OCI-LY3 (cell line): ENCODE data around the gene DISP2.
A peak's percentile ranks its signal among the peaks of the same experiment; 100 is the strongest.

Experiments
- H2AFZ ChIP-seq: fragments of 200-600, 300-600 bp; shearing (Covaris generic); 2 replicates; pipeline ENCODE4 v1.6.0; 2014; ENCODE audit warnings: antibody characterized with exemption, low read depth, low read length
- H3K27ac ChIP-seq: fragments of 200-600, 300-600 bp; sonication (generic); 2 replicates; pipeline ENCODE4 v1.5.1; 2014; ENCODE audit warnings: mild to moderate bottlenecking, low read length, moderate library complexity, mixed read lengths
- H3K27me3 ChIP-seq: fragments of 200-600, 300-600 bp; sonication (generic); 2 replicates; pipeline ENCODE4 v1.6.1; 2014; ENCODE audit warnings: low read depth, low read length, mixed read lengths
- H3K36me3 ChIP-seq: fragments of 200-600, 300-600 bp; sonication (generic); replicated peaks from 2 replicates; pipeline ENCODE3; 2014; ENCODE audit warnings: low read depth, low read length, mixed read lengths
- H3K4me1 ChIP-seq: fragments of 300-600, 200-600 bp; sonication (generic); 2 replicates; pipeline ENCODE4 v1.6.1; 2014; ENCODE audit warnings: low read length, mixed read lengths
- H3K4me2 ChIP-seq: fragments of 200-600, 300-600 bp; sonication (generic); 2 replicates; pipeline ENCODE4 v1.6.1; 2014; ENCODE audit warnings: low read length, mixed read lengths
- H3K4me3 ChIP-seq: fragments of 300-600, 200-600 bp; sonication (generic); 2 replicates; pipeline ENCODE4 v1.5.1; 2014; ENCODE audit warnings: antibody characterized with exemption, mild to moderate bottlenecking, low read length, moderate library complexity
- H3K79me2 ChIP-seq: fragments of 300-600, 200-600 bp; shearing (Covaris generic); 2 replicates; pipeline ENCODE4 v1.6.1; 2014; ENCODE audit warnings: mild to moderate bottlenecking, low read length, mixed read lengths
- H3K9ac ChIP-seq: fragments of 300-600, 200-600 bp; shearing (Covaris generic); 2 replicates; pipeline ENCODE4 v1.6.0; 2014; ENCODE audit warnings: mild to moderate bottlenecking, low read length, moderate library complexity
- H3K9me3 ChIP-seq: fragments of 200-600, 300-600 bp; shearing (Covaris generic); 2 replicates; pipeline ENCODE4 v1.6.1; 2014; ENCODE audit warnings: low read length, mixed read lengths; ENCODE audit not compliant: insufficient read depth
- H4K20me1 ChIP-seq: fragments of 200-600, 300-600 bp; sonication (generic); 2 replicates; pipeline ENCODE4 v1.6.1; 2016; ENCODE audit warnings: low read length, mixed read lengths; ENCODE audit not compliant: insufficient read depth
- EZH2phosphoT487 ChIP-seq: fragments of 200-600 bp; shearing (Covaris generic); IDR thresholded peaks from 2 replicates; pipeline ENCODE4 v1.6.1; 2018; ENCODE audit warnings: antibody characterized with exemption, mixed run types, low read depth
- TF ChIP-seq, protein P1 (sequence below): fragments of 200-600, 300-600 bp; sonication (generic); IDR thresholded peaks from 2 replicates; pipeline ENCODE4 v1.5.1; 2014; ENCODE audit warnings: antibody characterized with exemption, low read length, low read depth

Gene DISP2

DNA sequence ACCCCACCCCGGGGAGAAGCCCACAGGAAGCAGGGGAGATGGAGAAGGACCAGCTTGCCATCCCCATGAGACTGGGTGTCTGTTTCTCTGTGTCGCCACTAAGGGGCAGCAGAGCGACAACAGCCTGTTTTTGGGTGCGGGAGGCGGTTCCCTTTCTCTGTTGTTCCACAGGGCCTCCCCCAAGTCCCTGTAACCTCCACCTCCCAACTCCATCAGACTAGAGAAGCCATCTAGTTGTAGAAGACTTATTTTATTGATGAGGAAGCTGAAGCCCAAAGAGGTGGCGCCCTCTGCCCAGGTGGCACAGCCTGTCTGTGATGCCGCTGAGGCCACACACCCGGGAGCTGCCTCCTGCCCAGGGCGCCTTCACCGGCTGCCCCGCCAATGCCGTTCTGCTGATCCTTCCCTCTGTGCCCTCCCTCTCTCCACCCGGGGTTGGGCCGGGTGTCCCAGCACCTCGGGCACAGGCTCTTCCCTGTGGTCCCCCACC lies 13.3 kb upstream of the DISP2 start:
- Histone ChIP-seq H2AFZ (no peak overlapping the region), H3K4me2 (peak overlapping the region; percentile 40), H3K4me3 (no peak overlapping the region), H3K36me3 (no peaks in the 10 kb centered on the region), H3K79me2 (no peaks in the 10 kb centered on the region), H3K9ac (no peak overlapping the region), H3K27me3 (no peaks in the 10 kb centered on the region), H3K4me1 (no peaks in the 10 kb centered on the region), H4K20me1 (no peaks in the 10 kb centered on the region), H3K27ac (no peak overlapping the region), H3K9me3 (no peaks in the 10 kb centered on the region)
- TF ChIP-seq EZH2phosphoT487, result no peak
- TF ChIP-seq, protein P1, sequence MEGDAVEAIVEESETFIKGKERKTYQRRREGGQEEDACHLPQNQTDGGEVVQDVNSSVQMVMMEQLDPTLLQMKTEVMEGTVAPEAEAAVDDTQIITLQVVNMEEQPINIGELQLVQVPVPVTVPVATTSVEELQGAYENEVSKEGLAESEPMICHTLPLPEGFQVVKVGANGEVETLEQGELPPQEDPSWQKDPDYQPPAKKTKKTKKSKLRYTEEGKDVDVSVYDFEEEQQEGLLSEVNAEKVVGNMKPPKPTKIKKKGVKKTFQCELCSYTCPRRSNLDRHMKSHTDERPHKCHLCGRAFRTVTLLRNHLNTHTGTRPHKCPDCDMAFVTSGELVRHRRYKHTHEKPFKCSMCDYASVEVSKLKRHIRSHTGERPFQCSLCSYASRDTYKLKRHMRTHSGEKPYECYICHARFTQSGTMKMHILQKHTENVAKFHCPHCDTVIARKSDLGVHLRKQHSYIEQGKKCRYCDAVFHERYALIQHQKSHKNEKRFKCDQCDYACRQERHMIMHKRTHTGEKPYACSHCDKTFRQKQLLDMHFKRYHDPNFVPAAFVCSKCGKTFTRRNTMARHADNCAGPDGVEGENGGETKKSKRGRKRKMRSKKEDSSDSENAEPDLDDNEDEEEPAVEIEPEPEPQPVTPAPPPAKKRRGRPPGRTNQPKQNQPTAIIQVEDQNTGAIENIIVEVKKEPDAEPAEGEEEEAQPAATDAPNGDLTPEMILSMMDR, result peak; percentile 87

DNA sequence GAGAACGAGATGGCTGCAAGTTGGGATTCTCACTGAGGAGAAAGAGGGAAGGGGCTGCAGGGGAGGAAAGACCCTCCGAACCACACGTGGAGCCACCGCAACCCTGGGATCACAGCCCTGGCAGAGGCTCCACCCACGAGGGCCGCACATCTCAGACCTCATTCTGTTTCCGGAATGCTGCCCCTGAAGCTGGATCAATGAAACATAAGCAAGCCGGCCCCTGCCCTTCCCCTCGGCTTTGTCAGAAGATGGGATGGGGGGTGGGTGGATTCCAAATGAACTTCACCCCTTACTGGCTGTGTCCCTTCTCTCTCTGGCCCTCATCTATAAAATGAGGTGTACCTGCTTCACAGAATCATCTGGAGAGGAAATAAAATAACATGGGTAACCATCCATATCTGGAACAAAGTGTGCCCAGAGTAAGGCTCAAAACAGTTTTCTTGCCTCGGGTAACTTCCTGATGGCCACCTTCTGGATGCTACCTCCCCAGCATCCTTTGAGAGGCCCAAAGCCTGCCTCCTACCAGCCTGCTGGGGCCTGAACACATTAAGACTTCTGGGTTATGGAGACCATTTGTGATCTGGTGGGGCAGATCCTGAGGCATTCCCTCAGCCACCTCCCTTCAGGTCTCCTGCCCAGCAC lies 12.7 kb upstream of the DISP2 start:
- no peak overlapping the region for H3K27ac ChIP-seq
- no peak overlapping the region for H3K4me3 ChIP-seq
- H3K79me2 ChIP-seq, result no peaks in the 10 kb centered on the region
- no peaks in the 10 kb centered on the region for H3K36me3 ChIP-seq
- no peak overlapping the region for H3K9ac ChIP-seq
- no peaks in the 10 kb centered on the region for H3K9me3 ChIP-seq
- no peak overlapping the region for H3K4me2 ChIP-seq
- H2AFZ ChIP-seq, result no peak overlapping the region
- no peaks in the 10 kb centered on the region for H3K27me3 ChIP-seq
- TF ChIP-seq, protein P1, result no peak
- TF ChIP-seq EZH2phosphoT487, result no peak
- H3K4me1 ChIP-seq, result no peaks in the 10 kb centered on the region
- H4K20me1 ChIP-seq, result no peaks in the 10 kb centered on the region

DNA sequence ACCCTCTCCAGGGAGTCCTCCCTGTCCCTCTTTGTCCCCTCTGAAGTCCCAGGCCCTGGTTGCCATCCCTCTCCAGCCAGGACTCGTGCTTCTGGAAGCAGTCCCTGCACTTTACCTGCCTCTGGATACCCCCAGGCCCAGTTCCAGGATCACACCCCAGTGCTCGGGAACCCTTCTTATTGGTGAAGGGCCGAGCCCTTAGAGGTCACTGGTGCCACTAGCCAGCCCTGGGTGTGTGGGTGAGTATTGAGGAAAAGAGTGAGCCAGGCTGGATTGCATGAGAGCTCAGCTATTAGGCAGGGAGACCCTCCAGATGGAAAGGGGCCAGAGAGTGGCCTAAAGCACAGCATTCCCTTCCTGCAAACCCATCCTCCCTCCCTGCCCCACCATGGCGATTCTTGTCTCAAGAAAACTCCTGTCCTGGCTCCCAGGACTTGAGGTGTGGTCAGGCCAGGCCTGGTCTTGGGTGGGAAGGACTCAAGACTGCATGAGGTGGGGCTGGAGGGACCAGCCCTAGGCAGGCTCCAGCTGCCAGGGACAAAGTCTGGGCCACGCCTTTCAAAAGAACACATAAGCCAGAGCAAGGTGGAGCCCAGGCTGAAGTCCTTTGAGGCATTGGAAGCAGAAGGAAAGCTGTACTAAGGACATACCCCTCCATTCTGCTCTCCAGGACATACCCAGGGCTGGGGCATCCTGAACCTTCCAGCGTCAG lies 12.0 kb upstream of the DISP2 start:
- Histone ChIP-seq H3K4me3 (no peak overlapping the region), H3K4me2 (no peak overlapping the region), H3K4me1 (no peaks in the 10 kb centered on the region), H3K27me3 (no peaks in the 10 kb centered on the region), H3K9ac (no peak overlapping the region), H3K36me3 (no peaks in the 10 kb centered on the region), H3K9me3 (no peaks in the 10 kb centered on the region), H3K27ac (no peak overlapping the region), H2AFZ (no peak overlapping the region), H4K20me1 (no peaks in the 10 kb centered on the region), H3K79me2 (no peaks in the 10 kb centered on the region)
- no peak for TF ChIP-seq EZH2phosphoT487
- TF ChIP-seq, protein P1, result no peak

DNA sequence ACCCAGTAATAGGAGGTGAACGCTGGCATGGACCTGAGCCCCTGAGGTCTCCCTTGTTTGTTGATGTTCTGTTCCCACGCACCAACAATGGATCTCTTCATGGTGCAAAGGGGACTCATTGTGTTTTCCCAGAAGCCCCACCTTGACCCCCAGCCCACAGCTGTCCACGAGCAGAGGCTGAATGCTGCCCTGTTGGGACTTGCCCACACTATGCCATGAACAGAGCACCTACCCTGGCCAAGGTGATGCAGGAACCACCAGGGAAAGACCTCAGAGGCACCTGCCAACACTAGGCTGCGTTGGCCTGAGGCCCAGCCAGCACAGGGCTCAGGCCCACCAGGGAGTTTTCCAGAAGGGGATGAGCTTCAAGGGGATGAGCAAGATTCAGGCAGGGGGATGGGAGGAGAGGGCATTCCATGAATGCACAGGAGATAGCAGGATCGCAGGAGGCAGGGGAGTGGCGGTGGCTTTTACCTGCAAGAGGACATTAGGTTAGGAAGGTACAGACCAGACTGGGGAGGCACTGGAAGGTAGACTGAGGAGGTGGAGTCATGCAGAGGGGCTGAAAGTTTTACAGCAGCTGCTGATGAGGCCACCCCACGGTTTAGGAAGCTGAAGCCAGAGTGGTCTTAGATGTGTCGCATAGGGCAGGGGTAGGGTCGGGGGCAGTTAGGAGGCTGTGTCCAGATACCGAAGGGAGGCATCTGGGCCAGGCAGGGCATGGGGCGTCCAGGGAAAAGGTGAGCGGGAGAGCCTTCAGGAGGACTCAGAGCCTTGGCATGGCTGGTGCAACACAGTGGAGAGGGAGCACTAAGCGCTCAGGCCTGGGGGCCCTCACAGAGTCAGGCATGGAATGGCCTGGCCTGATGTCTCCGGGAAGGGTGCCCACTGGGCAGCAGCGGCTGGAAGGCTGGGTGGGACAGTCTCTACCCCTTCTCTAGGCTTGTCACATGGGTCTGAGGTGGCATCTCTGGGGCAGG lies 11.2 kb upstream of the DISP2 start:
- no peak overlapping the region for H3K27ac ChIP-seq
- H2AFZ ChIP-seq, result no peak overlapping the region
- H4K20me1 ChIP-seq, result no peaks in the 10 kb centered on the region
- no peaks in the 10 kb centered on the region for H3K27me3 ChIP-seq
- no peak overlapping the region for H3K9ac ChIP-seq
- no peak overlapping the region for H3K4me2 ChIP-seq
- no peaks in the 10 kb centered on the region for H3K36me3 ChIP-seq
- H3K4me3 ChIP-seq, result no peak overlapping the region
- no peaks in the 10 kb centered on the region for H3K79me2 ChIP-seq
- no peaks in the 10 kb centered on the region for H3K9me3 ChIP-seq
- TF ChIP-seq EZH2phosphoT487, result no peak
- TF ChIP-seq, protein P1, result no peak
- H3K4me1 ChIP-seq, result no peaks in the 10 kb centered on the region
